DND-41 (cell line): ENCODE results near the gene MYH3.

Experiments
- ATAC-seq: fragments of 200-7000 bp; cut with Tn5 transposase; 3 replicates; pipeline ENCODE4 v1.9.1; 2021; ENCODE audit warnings: low read depth; ENCODE audit not compliant: insufficient read depth
- DNase-seq: peaks from one replicate; pipeline ENCODE4 v3.0.0-alpha.2; 2020
- H2AFZ ChIP-seq: 2 replicates; pipeline ENCODE4 v1.6.0; 2012; ENCODE audit warnings: low read depth, low read length
- H3K27ac ChIP-seq: 2 replicates; pipeline ENCODE4 v1.5.1; 2012; ENCODE audit warnings: low read length, inconsistent platforms
- H3K27me3 ChIP-seq: fragments of 200-600 bp; sonication (generic); 2 replicates; pipeline ENCODE4 v1.6.0; 2012; ENCODE audit warnings: low read length, mild to moderate bottlenecking, inconsistent platforms; ENCODE audit not compliant: insufficient read depth, poor library complexity
- H3K36me3 ChIP-seq: 2 replicates; pipeline ENCODE4 v1.5.1; 2012; ENCODE audit warnings: low read length, inconsistent platforms; ENCODE audit not compliant: insufficient read depth
- H3K4me1 ChIP-seq: 2 replicates; pipeline ENCODE4 v1.5.1; 2012; ENCODE audit warnings: mild to moderate bottlenecking, low read length; ENCODE audit not compliant: insufficient read depth
- H3K4me2 ChIP-seq: 2 replicates; pipeline ENCODE4 v1.6.0; 2012; ENCODE audit warnings: mild to moderate bottlenecking, moderate library complexity, low read length, inconsistent platforms; ENCODE audit not compliant: insufficient read depth
- H3K4me3 ChIP-seq, 2 experiments: fragments of 200-600 bp in 1 of 2; shearing (Covaris generic) in 1 of 2; 2 replicates each; pipeline ENCODE4 v1.5.1; 2012 to 2016; ENCODE audit warnings: inconsistent platforms in 2 of 2, low read length in 2 of 2, mild to moderate bottlenecking in 2 of 2, low read depth in 1 of 2, moderate library complexity in 1 of 2
- H3K79me2 ChIP-seq: 2 replicates; pipeline ENCODE4 v1.6.0; 2012; ENCODE audit warnings: low read length, inconsistent platforms; ENCODE audit not compliant: insufficient read depth
- H3K9ac ChIP-seq: 2 replicates; pipeline ENCODE4 v1.6.0; 2012; ENCODE audit warnings: low read depth, mild to moderate bottlenecking, inconsistent platforms, low read length, moderate library complexity
- H3K9me3 ChIP-seq: 2 replicates; pipeline ENCODE4 v1.5.1; 2012; ENCODE audit warnings: low read length, moderate library complexity, mild to moderate bottlenecking, inconsistent platforms; ENCODE audit not compliant: insufficient read depth, severe bottlenecking
- H4K20me1 ChIP-seq: 2 replicates; pipeline ENCODE4 v1.6.0; 2012; ENCODE audit warnings: low read length; ENCODE audit not compliant: insufficient read depth
- CTCF ChIP-seq: IDR thresholded peaks from 2 replicates; pipeline ENCODE4 v1.5.1; 2012; ENCODE audit warnings: borderline replicate concordance, low read length, moderate library complexity, mild to moderate bottlenecking; ENCODE audit not compliant: poor library complexity, severe bottlenecking; ENCODE audit errors: extremely low read depth
- EZH2 ChIP-seq: IDR thresholded peaks from 3 replicates; pipeline ENCODE4 v1.6.1; 2012; ENCODE audit warnings: borderline replicate concordance, low read depth, mild to moderate bottlenecking, moderate library complexity, low read length, inconsistent platforms; ENCODE audit not compliant: severe bottlenecking

Gene MYH3

GRCh38 chr17:10608244-10608643, 48.9 kb downstream of the MYH3 start:
- H3K4me1 ChIP-seq: no peaks in the 10 kb centered on the region
- no peak overlapping the region for H3K4me3 ChIP-seq
- peaks cover 2% of the 10 kb centered on the region for H3K27me3 ChIP-seq
- no peaks in the 10 kb centered on the region for H3K36me3 ChIP-seq
- no peaks in the 10 kb centered on the region for H4K20me1 ChIP-seq
- H2AFZ ChIP-seq: no peak overlapping the region
- H3K4me2 ChIP-seq: no peak overlapping the region
- DNase-seq: no peak
- H3K27ac ChIP-seq: no peak overlapping the region
- H3K9me3 ChIP-seq: no peaks in the 10 kb centered on the region
- ATAC-seq: no peak
- TF ChIP-seq CTCF: no peak
- TF ChIP-seq EZH2: no peak
- H3K9ac ChIP-seq: no peak overlapping the region
- no peaks in the 10 kb centered on the region for H3K79me2 ChIP-seq

GRCh38 chr17:10606110-10606509, 51.0 kb downstream of the MYH3 start:
- H3K36me3 ChIP-seq: no peaks in the 10 kb centered on the region
- no peak for ATAC-seq
- no peak overlapping the region for H2AFZ ChIP-seq
- no peak overlapping the region for H3K9ac ChIP-seq
- no peaks in the 10 kb centered on the region for H3K9me3 ChIP-seq
- H3K4me3 ChIP-seq: no peak overlapping the region
- no peak overlapping the region for H3K27ac ChIP-seq
- H3K4me2 ChIP-seq: no peak overlapping the region
- H3K4me1 ChIP-seq: no peaks in the 10 kb centered on the region
- peaks cover 2% of the 10 kb centered on the region for H3K27me3 ChIP-seq
- H4K20me1 ChIP-seq: no peaks in the 10 kb centered on the region
- TF ChIP-seq CTCF (no peak), EZH2 (no peak)
- DNase-seq: no peak
- no peaks in the 10 kb centered on the region for H3K79me2 ChIP-seq

- ATAC-seq: no peak
- H3K9ac ChIP-seq: no peak overlapping the region
- H4K20me1 ChIP-seq: no peaks in the 10 kb centered on the region
- H3K9me3 ChIP-seq: no peaks in the 10 kb centered on the region
- no peak overlapping the region for H3K4me3 ChIP-seq
- TF ChIP-seq EZH2 (no peak), CTCF (no peak)
- H3K36me3 ChIP-seq: no peaks in the 10 kb centered on the region
- peaks cover 8% of the 10 kb centered on the region for H3K27me3 ChIP-seq
- H3K4me2 ChIP-seq: no peak overlapping the region
- no peaks in the 10 kb centered on the region for H3K4me1 ChIP-seq
- no peak overlapping the region for H2AFZ ChIP-seq
- H3K27ac ChIP-seq: no peak overlapping the region
- no peaks in the 10 kb centered on the region for H3K79me2 ChIP-seq
- no peak for DNase-seq
Measured at GRCh38 chr17:10605221-10605783, 51.8 kb downstream of the MYH3 start.

- Histone ChIP-seq H4K20me1 (no peaks in the 10 kb centered on the region), H3K27ac (no peak overlapping the region), H3K79me2 (no peaks in the 10 kb centered on the region), H3K9ac (no peak overlapping the region), H3K4me2 (no peak overlapping the region), H3K36me3 (no peaks in the 10 kb centered on the region), H3K4me1 (no peaks in the 10 kb centered on the region), H2AFZ (no peak overlapping the region), H3K27me3 (peaks cover 12% of the 10 kb centered on the region), H3K9me3 (no peaks in the 10 kb centered on the region), H3K4me3 (no peak overlapping the region)
- DNase-seq: no peak
- no peak for TF ChIP-seq EZH2
- TF ChIP-seq CTCF: no peak
- no peak for ATAC-seq
Measured at GRCh38 chr17:10604521-10604920, 52.6 kb downstream of the MYH3 start.
